ENCODE data around the gene FARP2. TPM values are rescaled to one million over a fixed set of nuclear protein-coding genes. Genes with fewer than 3 reads are reported as not detected.

The FARP2 gene
- polyA plus RNA-seq, 1 of the 3 experiments (the other 2 are of a cell fraction): 11.5 TPM

GRCh38 chr2:241509155-241509784 is 153.2 kb downstream of the FARP2 start:
- no peaks in the 10 kb centered on the region for H3K9me2 ChIP-seq
- H3F3A ChIP-seq (replicated peaks; ENCODE audit: insufficient read depth): no peaks in the 10 kb centered on the region
- peak overlapping the region; percentile 70 for H3K9ac ChIP-seq
- H3K79me2 ChIP-seq (ENCODE audit: insufficient read depth): peaks cover 38% of the 10 kb centered on the region
- TF ChIP-seq IRF3 (IDR thresholded peaks at IDR 0.05; ENCODE audit: low read depth, low read length) (no peak), TCF12 (IDR thresholded peaks at IDR 0.05) (no peak), RAD21 (IDR thresholded peaks at IDR 0.05; ENCODE audit: low read length) (no peak), EP300 (IDR thresholded peaks at IDR 0.05; ENCODE audit: borderline replicate concordance in 1 of 2, low read depth in 1 of 2, low read length in 1 of 2) (no peak), GABPA (IDR thresholded peaks at IDR 0.05; ENCODE audit: low read depth) (no peak), SIN3A (IDR thresholded peaks at IDR 0.05; ENCODE audit: borderline replicate concordance, low read depth, low read length) (no peak), USF1 (IDR thresholded peaks at IDR 0.05; ENCODE audit: borderline replicate concordance, low read depth) (no peak), USF2 (IDR thresholded peaks at IDR 0.05; ENCODE audit: borderline replicate concordance, low read depth, low read length) (no peak), YY1 (IDR thresholded peaks at IDR 0.05; ENCODE audit: low read depth) (no peak), RCOR1 (IDR thresholded peaks at IDR 0.05; ENCODE audit: low read length) (no peak)
- POLR2A ChIA-PET: no interaction called here
- CTCF ChIA-PET: no interaction called here
- H3K36me3 ChIP-seq (replicated peaks in 1 of 2; ENCODE audit: control insufficient read depth in 1 of 2, insufficient read depth in 2 of 2, low read length in 1 of 2): no peaks in the 10 kb centered on the region
- H3K4me2 ChIP-seq: peak overlapping the region; percentile 95
- H3K27ac ChIP-seq (ENCODE audit: low read depth in 2 of 2, low read length in 1 of 2): peak overlapping the region; percentile 34 to 64; a peak in 3 of 4 replicates
- H3K9me3 ChIP-seq: no peaks in the 10 kb centered on the region
- H2AFZ ChIP-seq (ENCODE audit: low read depth): peak overlapping the region; percentile 87; the same call in 1 of the 2 replicates
- 70% methylated on average over 7 of the region's 24 CpGs for WGBS (ENCODE audit: low lambda C conversion rate)
- H3K4me3 ChIP-seq (ENCODE audit: low read depth in 2 of 2, low read length in 1 of 2): peak overlapping the region; percentile 66 to 83
- H4K20me1 ChIP-seq (ENCODE audit: insufficient read depth): peaks cover 32% of the 10 kb centered on the region
- peaks cover 7 to 27% of the 10 kb centered on the region in 2 experiments; a peak in 2 of 4 replicates for H3K4me1 ChIP-seq (ENCODE audit: control insufficient read depth in 1 of 2, insufficient read depth in 2 of 2, low read depth in 1 of 2, low read length in 1 of 2)
- peak; percentile 44 for DNase-seq
- no peaks in the 10 kb centered on the region for H3K27me3 ChIP-seq (ENCODE audit: insufficient read depth)

- POLR2A ChIA-PET: no interaction called here
- Histone ChIP-seq H3K27me3 (ENCODE audit: insufficient read depth) (no peaks in the 10 kb centered on the region), H4K20me1 (ENCODE audit: insufficient read depth) (peaks cover 16% of the 10 kb centered on the region), H3F3A (replicated peaks; ENCODE audit: insufficient read depth) (peaks cover 10% of the 10 kb centered on the region), H3K9ac (no peak overlapping the region), H3K9me2 (no peaks in the 10 kb centered on the region), H3K4me2 (no peak overlapping the region), H3K4me3 (ENCODE audit: low read depth in 2 of 2, low read length in 1 of 2) (no peak overlapping the region), H3K27ac (ENCODE audit: low read depth in 2 of 2, low read length in 1 of 2) (no peak overlapping the region), H3K36me3 (replicated peaks in 1 of 2; ENCODE audit: control insufficient read depth in 1 of 2, insufficient read depth in 2 of 2, low read length in 1 of 2) (no peaks in the 10 kb centered on the region), H3K79me2 (ENCODE audit: insufficient read depth) (peaks cover 18% of the 10 kb centered on the region), H2AFZ (ENCODE audit: low read depth) (no peak overlapping the region), H3K4me1 (ENCODE audit: control insufficient read depth in 1 of 2, insufficient read depth in 2 of 2, low read depth in 1 of 2, low read length in 1 of 2) (peaks cover 7 to 15% of the 10 kb centered on the region in 2 experiments; a peak in 2 of 4 replicates), H3K9me3 (no peaks in the 10 kb centered on the region)
- 93% methylated on average over 6 of the region's 6 CpGs for WGBS (ENCODE audit: low lambda C conversion rate)
- TF ChIP-seq FOSL2 (IDR thresholded peaks at IDR 0.05; ENCODE audit: borderline replicate concordance, low read depth) (no peak), GATA2 (CRISPR knock-in tag; IDR thresholded peaks at IDR 0.05) (no peak), NFIC (IDR thresholded peaks at IDR 0.05; ENCODE audit: borderline replicate concordance) (no peak), USF1 (IDR thresholded peaks at IDR 0.05; ENCODE audit: borderline replicate concordance, low read depth) (no peak), MXI1 (IDR thresholded peaks at IDR 0.05; ENCODE audit: low read depth, low read length) (no peak), RFX5 (IDR thresholded peaks at IDR 0.05; ENCODE audit: low read length) (no peak), TCF12 (IDR thresholded peaks at IDR 0.05) (no peak), RAD21 (IDR thresholded peaks at IDR 0.05; ENCODE audit: low read length) (no peak)
- DNase-seq: no peak
- CTCF ChIA-PET: interaction anchor here (1.2 kb wide), 1 partner anchor 26 kb away, joined by 3 read pairs; no protein-coding TSS in a partner anchor
Measured at GRCh38 chr2:241511091-241511741, 155.1 kb downstream of the FARP2 start.
